Measurements from ENCODE around the gene PUS1. TPM values are rescaled to one million over a fixed set of nuclear protein-coding genes. Genes with fewer than 3 reads are reported as not detected.

PUS1 gene
- total RNA-seq, 1 experiment from 2014 or later = 77.3 TPM

- no TSS peak for BruUV-seq (replicated peaks)
- H3K9me3 ChIP-seq (ENCODE audit: control insufficient read depth in 1 of 2, insufficient read depth in 1 of 2, low read depth in 1 of 2, low read length in 2 of 2) = no peaks in the 10 kb centered on the region
- TF ChIP-seq, protein P1, sequence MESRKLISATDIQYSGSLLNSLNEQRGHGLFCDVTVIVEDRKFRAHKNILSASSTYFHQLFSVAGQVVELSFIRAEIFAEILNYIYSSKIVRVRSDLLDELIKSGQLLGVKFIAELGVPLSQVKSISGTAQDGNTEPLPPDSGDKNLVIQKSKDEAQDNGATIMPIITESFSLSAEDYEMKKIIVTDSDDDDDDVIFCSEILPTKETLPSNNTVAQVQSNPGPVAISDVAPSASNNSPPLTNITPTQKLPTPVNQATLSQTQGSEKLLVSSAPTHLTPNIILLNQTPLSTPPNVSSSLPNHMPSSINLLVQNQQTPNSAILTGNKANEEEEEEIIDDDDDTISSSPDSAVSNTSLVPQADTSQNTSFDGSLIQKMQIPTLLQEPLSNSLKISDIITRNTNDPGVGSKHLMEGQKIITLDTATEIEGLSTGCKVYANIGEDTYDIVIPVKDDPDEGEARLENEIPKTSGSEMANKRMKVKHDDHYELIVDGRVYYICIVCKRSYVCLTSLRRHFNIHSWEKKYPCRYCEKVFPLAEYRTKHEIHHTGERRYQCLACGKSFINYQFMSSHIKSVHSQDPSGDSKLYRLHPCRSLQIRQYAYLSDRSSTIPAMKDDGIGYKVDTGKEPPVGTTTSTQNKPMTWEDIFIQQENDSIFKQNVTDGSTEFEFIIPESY (IDR thresholded peaks at IDR 0.05; ENCODE audit: extremely low read depth, insufficient replicate concordance, low read length) = no peak
- TF ChIP-seq, protein P2, sequence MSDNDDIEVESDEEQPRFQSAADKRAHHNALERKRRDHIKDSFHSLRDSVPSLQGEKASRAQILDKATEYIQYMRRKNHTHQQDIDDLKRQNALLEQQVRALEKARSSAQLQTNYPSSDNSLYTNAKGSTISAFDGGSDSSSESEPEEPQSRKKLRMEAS (IDR thresholded peaks at IDR 0.05) = no peak
- TF ChIP-seq, protein P3, sequence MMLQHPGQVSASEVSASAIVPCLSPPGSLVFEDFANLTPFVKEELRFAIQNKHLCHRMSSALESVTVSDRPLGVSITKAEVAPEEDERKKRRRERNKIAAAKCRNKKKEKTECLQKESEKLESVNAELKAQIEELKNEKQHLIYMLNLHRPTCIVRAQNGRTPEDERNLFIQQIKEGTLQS (IDR thresholded peaks at IDR 0.05) = no peak
- TF ChIP-seq SRF (IDR thresholded peaks at IDR 0.05; ENCODE audit: low read depth) (no peak), ZNF274 (IDR thresholded peaks at IDR 0.05; ENCODE audit: low read depth, low read length) (no peak), YY1 (IDR thresholded peaks at IDR 0.05; ENCODE audit: extremely low read depth, insufficient replicate concordance, low read depth, low read length) (no peak), ZFX (IDR thresholded peaks at IDR 0.05) (no peak), CBX3 (IDR thresholded peaks at IDR 0.05; ENCODE audit: low read depth) (no peak), JUND (IDR thresholded peaks at IDR 0.05) (no peak), ELF1 (IDR thresholded peaks at IDR 0.05; ENCODE audit: borderline replicate concordance, low read depth) (no peak), EGR1 (IDR thresholded peaks at IDR 0.05; ENCODE audit: low read depth) (no peak), EZH2phosphoT487 (IDR thresholded peaks at IDR 0.05; ENCODE audit: borderline replicate concordance) (no peak), TCF7L2 (IDR thresholded peaks at IDR 0.05; ENCODE audit: borderline replicate concordance, extremely low read depth, insufficient read depth, insufficient read length) (no peak), CTCF (IDR thresholded peaks at IDR 0.05 in 2 of 3, conservative IDR thresholded peaks at IDR 0.05 in 1 of 3; ENCODE audit: borderline replicate concordance in 1 of 3, insufficient read depth in 1 of 3, low read depth in 2 of 3, low read length in 2 of 3) (no peak), POLR2A (IDR thresholded peaks at IDR 0.05; ENCODE audit: borderline replicate concordance, extremely low read depth, insufficient read depth, insufficient read length) (no peak), POLR2AphosphoS5 (IDR thresholded peaks at IDR 0.05; ENCODE audit: low read depth, low read length) (no peak), SP1 (IDR thresholded peaks at IDR 0.05; ENCODE audit: low read depth) (no peak)
- H3K4me1 ChIP-seq (ENCODE audit: control insufficient read depth in 1 of 2, insufficient read depth in 2 of 2, low read length in 2 of 2) = peaks cover 7 to 9% of the 10 kb centered on the region in 2 experiments
- intact Hi-C loops (cut with micrococcal nuclease) = no loop called here
- ChIA-PET POLR2A (no interaction called here), RAD21 (ENCODE audit: low non-redundant PET in 1 of 2, low total read pairs in 2 of 2, uncharacterized antibody in 2 of 2, unreplicated experiment in 2 of 2) (no interaction called here), CTCF (no interaction called here)
- DNase-seq (ENCODE audit: low read depth, low spot score) (no peak), ATAC-seq (no peak)
- H3K9ac ChIP-seq (ENCODE audit: low read length) = no peak overlapping the region
- no peak overlapping the region for H2AFZ ChIP-seq (ENCODE audit: low read depth, low read length, poor library complexity, severe bottlenecking)
- no peak overlapping the region for H3K27ac ChIP-seq (ENCODE audit: low read depth, low read length)
- H3K27me3 ChIP-seq (ENCODE audit: insufficient read depth, low read length) = no peaks in the 10 kb centered on the region
- H4K20me1 ChIP-seq (ENCODE audit: insufficient read depth) = no peaks in the 10 kb centered on the region
- no peak overlapping the region for H3K4me3 ChIP-seq (replicated peaks in 1 of 2; ENCODE audit: low read depth in 1 of 2, low read length in 2 of 2)
- H3K79me2 ChIP-seq (ENCODE audit: insufficient read depth, low read length) = no peaks in the 10 kb centered on the region
- no peak overlapping the region for H3K4me2 ChIP-seq (ENCODE audit: low read length)
- no peaks in the 10 kb centered on the region for H3K9me2 ChIP-seq (ENCODE audit: insufficient read depth)
- no peaks in the 10 kb centered on the region; a peak in 1 of 4 replicates for H3K36me3 ChIP-seq (ENCODE audit: control insufficient read depth in 1 of 2, insufficient read depth in 2 of 2, low read length in 2 of 2)
Observed at GRCh38 chr12:131923260-131923659, 5.8 kb upstream of the PUS1 start.

All from HCT116 (cell line).